T-helper 2 cell (primary cell): ENCODE measurements around the gene TNS3.
"Not testable (repeated sequence)": the region's sequence is repeated elsewhere in the genome, so short reads cannot be mapped to it uniquely, and the experiment has no call there.

Experiments
- DNase-seq, 5 experiments: peaks; one replicate each; pipeline versions ENCODE4 v3.0.0 to v3.0.0-alpha.2; 2012 to 2022

The TNS3 gene

DNA sequence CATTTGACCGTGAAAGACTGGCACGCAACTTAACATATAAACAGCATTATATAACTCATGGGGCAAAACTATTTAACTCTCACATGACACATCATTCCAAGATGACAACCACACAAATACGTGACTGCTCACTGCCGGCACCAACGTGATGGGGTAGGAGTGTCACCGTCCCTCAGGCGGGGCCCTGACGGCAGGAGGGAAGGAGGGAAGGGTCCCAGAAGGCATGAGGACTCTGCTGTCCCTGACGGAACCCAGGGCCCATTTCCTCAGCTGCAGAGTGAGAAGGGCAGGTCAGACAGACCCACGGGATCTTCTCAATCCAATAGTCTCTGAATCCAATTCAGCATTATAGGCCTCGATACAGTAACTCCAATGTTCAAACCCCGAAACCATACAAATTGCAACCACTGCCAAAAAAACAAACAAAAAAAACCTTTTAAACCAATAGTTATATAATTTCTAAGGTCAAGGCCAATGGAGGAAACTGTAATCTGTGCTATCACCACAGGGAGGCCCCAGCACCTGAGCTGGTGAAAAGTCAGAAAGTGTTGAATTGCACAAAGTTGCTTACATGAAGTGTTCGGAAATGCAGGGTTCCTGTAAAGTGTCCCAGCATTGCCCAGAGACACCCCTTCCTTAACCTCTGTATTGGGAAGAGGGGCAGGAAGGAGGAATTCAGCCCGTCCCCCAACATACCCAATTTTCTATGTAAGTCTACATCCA, 137.4 kb downstream of the TNS3 start:
- no peak for DNase-seq

DNA sequence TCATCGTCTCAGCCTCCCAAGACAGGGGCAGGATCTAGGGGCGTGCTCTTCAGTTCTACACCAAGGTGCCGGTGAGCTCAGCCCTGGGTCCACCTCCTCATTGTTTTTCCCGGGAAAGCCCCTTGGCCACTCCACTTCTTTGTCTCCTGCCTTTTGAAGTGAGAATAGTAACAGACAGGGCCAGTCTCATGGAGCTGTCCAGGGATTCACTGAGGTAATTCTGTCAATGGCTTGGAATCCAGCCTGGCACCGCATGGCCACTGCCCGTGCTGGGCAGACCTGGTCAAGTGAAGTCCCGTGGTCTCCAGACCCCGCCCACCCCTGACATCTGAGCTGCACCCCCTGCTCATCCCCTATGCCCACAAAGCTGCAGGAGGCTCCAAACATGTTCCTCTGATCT, 138.9 kb downstream of the TNS3 start:
- no peak for DNase-seq

DNA sequence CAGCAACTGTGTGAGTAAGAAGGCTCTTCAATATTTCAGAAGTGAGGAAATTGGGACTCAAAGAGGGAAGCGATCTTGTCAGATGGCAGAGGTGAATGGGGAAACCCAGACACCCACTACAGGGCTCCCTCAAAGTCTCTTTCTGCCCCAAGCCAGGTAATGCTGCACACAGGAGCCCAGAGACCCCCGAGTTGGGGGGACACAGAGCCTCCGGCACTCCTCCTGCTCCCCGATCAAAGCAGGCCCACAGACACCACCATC, 139.4 kb downstream of the TNS3 start:
- DNase-seq: no peak

DNA sequence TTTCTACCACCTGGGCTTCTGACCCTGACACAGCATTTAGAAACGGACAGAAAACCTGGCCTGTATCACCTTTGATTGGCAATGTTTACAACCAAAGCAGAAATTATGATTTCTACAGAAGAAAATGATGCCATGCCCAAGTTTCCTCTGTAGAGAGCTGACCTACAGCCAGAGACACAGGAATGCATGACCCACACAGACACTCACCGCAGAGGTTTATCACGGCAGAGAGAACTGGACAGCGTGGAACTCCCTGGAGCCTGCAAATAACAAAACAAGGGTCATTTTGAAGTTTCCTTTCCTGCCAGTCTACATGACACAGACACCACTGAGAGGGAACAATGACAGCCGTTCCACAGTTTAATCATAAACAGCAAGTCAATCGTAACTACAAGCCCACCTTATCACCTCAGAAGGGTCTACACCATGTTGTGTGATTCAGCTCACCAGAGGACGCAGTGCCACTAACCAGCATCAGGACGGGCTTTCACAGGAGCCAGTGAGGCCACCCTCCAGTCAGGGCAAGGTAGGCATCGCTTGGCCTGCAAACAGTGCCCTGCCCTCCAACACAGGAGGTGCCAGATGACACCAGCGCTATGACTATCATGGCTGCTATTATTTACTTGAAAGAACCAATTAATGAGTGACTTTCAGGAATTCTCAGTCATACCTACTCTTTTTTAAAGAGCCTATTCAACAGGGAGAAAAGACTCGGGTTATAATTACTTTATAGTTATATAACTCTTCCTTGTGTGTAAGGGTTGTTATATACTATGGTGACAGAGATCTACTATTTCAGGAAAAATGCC, 139.9 kb downstream of the TNS3 start:
- DNase-seq: no peak

DNA sequence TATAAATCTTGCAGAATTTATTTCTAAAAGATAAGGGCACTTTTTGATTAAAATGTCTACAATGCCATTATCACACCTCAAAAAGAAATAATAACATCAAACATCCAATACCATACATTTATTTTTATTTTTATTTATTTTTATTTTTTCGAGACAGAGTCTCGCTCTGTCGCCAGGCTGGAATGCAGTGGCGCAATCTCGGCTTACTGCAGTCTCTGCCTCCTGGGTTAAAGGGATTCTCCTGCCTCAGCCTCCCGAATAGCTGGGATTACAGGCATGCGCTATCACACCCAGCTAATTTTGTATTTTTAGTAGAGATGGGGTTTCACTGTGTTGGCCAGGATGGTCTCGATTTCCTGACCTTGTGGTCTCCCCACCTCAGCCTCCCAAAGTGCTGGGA, 140.9 kb downstream of the TNS3 start:
- not testable (repeated sequence) for DNase-seq

DNA sequence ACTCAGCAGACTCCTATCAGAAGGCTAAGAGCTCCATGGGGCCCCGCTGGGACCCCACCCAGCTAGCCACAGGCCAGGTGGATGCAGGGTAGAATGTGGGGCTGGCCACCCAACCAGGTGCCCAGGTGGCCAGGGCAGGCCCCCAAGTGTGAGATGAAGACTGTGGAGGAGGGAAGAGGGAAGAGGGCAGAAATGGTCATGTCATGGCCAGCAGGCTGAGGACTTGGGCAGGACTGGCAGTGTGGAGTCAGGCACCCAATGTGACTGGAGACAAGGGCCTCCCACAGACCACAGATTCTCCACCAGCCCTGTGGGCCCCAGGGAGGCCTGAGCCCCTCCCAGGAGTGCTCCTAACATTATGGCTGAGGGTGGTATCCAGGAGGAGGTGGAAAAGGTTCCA, 141.6 kb downstream of the TNS3 start:
- DNase-seq: no peak

DNA sequence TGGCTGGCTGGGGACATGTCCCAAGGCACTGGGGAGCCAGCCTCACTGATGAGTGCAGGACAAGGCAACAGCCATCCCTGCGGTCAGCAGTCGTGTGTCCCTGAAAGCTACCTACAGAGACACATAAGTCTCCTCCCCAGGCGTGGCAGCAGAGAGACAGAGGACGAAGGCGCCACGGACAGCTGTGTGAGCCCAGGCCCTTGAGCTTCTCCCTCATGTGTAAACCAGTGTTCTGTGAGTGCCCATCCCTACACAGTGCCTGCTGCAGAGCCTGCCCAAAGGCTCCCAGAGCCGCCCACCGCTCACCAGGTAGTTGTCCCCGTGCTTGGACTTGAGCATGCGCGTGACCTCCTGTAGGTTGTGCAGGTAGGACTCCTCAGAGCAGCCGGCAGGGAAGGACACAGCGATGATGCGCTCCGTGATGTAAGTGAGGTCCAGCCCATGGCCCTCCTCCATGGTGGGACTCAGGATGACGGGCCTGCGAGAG, 142.7 kb downstream of the TNS3 start:
- no peak for DNase-seq

DNA sequence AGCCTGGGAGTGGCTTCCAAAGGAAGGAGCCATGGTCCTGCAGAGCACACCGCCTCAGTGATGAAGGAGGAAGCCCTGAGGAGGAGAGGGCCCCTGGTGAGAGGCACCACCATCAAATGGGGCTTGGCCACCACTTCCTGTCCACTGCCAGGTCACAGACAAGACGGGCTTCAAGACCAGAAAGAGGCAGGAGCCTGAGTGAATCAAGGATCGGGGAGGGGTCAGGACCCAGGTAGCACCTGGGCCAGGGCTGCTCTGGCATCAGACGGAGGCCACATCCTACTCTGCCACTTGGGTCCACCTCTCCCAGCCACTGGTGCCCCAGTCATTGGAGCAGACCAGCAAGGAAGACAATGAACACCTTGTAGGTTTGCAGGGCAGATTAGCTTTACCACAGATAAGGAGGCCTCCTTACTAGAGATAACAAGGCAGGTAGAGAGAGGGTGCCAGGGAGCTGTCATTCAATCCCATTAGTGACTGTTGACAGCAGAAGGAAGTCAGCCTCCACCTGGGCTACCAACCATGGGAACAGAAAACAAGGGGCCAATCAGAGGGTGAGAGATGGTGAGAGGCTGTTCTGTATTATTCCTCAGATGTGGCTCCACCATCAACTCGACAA, 143.4 kb downstream of the TNS3 start:
- no peak for DNase-seq

DNA sequence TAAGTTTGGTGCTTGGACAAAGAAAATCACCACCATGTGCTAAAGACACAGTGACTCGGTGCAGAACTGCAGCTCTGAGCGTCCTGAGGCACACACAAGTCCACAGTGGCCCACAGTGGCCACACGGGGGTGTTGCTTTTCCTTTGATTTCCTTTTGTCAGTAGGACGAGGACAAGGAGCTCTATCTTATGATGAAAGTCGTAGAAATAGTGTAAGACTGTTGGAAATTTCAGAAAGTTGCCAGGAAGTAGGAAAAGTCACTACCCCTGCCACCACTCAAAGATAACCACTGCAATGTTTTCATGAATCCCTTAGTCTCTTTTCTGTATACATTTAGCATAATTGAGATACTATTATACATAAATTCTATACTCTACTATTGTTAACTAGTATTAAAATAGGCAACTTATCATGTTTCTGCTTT, 146.0 kb downstream of the TNS3 start:
- DNase-seq: no peak

DNA sequence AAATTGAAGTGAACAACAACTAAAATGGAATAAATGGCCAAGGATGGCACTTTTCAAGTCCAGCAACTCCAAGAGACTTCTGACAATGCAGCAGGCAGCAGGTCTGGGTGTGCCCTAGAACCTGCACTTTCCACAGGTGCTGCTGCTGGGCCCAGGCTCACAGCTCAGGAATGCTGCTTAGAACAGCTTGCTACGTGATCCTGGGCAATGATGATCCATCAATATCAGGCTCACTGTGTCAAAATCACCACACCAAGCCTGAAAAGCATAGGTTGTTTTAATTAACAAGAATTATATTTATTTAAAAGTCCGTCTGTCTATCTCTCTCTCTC, 148.4 kb downstream of the TNS3 start:
- DNase-seq: no peak

DNA sequence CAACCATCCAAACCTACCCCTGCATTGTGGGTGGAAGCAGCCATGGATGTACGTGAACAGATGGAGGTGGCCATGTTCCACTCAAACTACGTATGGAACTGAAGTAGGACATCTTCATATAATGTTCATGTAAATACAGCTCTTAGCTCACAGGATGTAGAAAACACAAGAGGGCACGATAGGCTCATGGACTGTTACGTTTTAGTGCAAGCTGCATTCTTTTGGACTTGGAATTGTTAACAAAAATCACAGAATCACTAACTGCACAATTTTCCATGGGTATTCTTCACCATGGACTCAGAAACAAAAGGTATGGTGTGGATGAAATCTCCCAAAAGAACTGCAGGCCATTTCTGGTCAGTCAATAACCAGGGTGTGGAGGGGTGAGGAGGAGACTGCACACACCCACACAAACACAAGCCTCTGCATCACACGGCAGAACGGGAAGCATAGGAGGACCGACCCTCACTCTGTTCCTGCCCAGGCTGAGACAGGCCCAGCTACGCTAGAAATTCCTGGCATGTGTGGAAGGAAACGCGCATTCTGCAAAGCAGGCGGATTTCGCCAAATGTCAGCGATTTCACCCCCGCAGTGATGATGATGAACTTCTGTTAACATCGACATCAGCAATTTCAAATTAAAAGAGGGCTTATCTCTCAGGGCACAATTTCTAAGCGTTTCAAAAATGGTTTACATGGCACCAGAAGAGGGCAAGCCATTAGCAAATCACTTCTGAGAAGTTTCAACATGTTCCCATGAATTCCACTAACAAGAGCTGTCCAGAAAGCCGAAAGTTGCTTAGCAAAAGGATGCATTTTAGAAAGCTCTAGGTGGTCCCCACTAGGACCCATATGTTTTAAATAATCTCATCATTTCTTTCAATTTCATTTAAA, 149.0 kb downstream of the TNS3 start:
- DNase-seq: no peak

DNA sequence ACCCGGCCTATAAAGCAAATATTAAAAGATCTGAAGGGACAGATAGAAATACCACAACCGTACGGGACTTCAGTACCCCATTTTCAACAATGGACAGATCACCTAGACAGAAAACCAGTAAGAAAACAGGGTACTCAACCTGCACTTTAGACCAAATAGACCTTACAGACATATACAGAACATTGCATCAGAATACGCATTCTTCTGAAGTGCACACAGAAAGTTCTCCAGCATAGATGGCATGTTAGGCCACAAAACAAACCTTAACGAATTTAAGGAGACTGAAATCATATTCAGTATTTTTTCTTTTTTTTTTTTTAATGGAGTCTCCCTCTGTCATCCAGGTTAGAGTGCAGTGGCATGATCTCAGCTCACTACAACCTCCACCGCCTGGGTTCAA, 151.5 kb downstream of the TNS3 start:
- DNase-seq: no peak

DNA sequence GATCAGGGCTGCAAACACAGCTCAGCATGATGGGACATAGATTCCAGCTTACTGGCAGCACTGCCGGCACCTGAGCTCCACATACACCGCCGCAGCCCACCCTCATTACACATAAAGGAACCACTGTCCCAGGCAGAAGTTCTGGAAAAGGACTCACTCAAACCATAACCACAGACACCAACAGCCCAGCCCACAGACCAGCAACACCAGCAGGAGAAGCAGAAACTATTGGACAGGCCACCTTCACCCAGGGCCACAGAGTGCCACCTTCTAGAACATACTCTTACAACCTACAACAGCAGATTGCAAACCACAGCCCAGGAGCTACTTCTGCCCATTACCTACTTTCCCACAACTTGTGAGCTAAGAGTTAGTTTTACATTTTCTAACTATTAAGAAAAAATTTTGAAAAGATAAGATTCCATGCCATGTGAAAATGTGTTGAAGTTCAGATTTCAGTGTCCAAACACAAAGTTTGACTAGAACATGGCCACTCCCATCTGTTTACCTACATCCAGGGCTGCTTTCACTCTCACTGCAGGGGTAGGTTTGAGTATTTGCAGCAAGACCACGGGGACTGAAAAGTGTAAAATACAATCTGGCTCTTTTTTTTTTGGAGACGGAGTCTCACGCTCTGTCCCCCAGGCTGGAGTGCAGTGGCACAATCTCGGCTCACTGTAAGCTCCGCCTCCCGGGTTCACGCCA, 153.0 kb downstream of the TNS3 start:
- DNase-seq: no peak

DNA sequence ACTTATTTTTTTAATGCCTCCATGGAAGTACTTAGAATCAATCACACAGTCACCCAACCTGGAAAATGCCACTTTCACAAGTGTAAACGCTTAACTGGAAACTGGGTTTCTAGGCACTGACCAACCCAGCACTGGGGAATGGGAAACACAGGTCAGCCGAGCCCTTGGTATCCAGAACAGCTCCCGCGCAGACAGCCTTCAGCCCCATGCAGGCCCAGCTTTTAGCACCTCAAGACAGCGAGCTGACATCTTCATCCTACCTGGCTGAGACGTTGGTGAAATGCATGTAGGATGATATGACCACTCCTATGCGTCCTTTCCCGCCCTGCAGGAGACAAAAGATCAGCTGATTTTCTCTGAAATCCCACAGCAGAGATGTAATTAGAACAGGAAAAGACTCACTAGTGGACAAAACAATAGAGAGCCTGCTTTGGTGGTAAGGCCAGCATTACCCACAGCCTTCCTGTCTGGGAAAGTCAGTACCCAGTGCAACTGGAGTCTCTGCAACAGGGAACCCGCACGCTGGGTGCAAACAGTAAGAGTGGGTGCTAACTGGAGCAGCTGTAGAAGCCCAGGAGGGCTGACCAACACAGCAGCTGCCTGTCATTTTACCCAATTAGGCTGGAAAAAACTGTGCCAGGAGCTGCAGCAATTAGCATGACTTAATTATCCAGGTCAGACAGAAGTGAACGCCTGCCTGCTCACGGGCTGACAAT, 153.7 kb downstream of the TNS3 start:
- DNase-seq: no peak

DNA sequence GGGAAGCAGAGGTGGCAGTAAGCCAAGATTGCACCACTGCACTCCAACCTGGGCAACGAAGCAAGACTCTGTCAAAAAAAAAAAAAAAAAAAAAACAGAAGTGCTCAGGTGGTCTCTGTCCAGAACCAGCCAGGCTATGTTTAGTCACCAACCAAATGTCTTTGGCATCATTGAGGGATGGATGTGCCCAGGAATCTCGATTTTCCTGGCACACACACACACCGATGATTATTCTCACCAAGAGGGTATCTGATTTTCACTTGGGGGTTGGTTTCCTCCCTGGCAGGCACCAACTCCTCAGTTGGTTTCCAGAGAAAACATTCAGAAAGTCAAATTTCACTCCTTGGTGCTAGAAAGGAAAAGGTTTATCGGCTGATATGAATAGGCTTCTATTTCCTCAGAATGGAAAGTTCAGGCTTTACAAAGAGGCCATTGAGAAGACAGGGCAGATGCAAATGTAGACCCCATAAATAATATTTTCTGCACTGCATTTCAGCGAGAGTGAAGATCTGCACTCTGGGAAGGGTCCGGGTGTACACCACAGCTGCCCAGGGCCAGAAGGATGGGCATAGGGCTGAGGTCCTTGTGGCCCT, 154.8 kb downstream of the TNS3 start:
- no peak for DNase-seq

DNA sequence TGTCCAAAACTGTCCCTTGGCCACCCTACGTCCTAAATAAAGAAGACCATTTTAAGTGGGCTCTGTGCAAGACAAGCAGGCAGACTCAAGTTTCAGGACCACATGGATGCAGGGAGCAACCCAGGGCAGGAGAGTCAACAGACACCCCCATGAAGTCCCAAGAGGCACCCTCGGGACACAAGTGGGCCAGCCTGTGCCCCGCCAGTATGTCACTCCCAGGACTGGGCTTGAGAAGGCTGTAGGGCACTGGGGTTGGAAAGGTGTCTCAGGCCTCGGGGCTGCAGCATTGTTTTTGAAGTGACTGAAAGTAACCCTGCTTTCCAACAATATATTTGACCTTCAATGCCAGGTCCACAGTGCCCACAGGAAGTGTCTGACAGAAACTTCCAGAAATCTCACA, 157.4 kb downstream of the TNS3 start:
- no peak for DNase-seq

DNA sequence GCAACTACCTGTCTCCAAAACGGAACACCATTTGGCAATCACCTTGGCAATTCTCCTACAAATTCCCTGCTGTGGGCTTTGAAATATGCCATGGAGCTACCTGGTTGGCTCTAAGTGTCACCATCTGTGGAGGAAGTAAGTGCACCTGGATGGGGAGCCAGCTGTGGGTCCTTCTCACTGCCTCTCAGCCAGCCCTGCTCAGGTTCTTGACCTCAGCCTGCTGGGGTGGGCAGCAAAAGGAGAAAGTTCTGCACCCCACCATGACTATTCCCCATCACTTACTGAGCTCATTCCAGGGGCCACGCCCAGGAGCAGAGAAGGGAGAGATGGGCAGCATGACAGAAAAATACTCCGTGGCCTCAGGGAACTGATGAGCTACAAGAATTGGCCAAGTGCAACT, 158.7 kb downstream of the TNS3 start:
- DNase-seq: no peak

DNA sequence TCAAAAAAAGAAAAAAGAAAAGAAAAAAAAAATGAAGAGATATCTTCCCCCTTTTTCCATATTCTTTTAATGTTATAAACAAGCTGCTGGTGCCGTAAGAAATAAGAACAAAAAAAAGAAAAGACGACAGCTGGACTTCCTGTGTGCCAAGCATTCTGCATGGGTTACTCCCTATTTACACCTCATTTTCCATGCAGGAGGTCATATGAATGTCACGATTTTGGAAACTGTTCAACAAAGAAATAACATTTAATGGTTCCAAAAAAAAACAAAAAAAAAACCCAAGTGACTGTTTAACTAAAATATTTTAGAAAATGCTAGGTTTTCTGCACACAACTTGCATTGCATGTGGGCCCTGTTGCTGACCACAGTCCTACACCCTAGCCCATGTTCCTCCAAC, 159.3 kb downstream of the TNS3 start:
- no peak for DNase-seq

DNA sequence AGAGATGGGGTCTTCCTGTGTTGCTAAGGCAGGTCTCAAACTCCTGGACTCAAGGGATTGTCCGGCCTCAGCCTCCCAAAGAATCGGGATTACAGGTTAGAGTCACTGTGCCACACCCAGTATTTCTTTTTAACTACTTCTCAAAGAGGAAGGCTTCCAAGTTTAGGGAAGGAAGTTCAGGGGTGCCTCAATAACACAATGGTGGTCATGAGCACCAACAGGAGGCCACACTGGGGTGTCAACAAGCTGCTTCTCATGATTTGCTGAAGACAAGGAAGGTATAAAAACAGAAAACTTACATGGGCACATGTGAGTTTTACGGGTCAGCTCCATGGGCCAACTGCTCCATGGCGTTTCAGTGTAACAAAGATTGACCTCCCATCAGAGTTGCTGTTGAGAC, 160.5 kb downstream of the TNS3 start:
- DNase-seq: no peak

DNA sequence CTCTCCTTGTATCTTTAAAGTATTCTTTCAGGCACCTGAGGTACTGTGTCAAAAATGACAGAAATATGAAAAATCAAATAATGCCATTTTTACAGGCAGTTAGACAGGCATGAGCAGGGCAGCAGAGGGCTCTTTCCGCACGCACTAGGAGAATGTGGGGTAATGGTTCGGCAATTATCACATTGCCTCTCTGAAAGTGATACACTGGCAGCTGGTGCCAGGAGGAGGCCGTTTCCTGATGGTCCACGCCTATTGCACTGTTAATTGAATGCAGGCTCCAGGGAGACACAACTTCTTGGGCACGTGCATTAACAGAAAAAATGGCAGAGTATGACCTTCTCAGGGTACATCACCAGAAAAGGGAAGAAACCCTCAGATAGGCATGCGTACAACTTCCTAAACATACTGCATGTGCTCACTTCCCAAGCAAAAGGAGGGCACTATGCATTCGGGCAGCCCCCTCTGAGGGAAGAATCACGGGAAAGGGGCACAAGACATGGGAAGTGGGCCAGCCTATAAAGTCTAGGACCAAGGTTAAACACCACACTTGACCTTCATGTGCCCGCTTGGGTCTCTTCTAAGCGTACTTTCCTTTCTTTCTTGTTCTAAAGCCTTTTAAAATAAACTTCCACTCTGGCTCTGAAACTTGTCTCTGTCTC, 161.7 kb downstream of the TNS3 start:
- DNase-seq: no peak

DNA sequence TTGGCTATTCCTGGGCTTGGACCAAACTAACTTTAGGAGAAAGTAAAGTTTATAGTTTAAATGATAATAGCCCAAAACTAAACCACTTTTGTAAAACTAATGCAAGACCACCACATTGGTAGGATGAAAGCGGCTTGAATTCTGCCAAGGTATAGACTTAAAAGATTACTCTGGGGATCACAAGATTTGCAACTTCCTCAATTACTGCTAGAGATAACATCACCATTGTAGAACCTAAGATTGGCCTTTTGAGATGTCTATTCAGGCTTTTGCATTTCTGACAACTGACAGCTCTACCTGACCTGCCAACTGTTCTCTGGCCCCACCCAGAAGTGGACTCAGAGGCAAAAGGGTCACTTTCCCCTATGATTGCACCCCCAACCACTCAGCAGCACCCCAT, 162.4 kb downstream of the TNS3 start:
- DNase-seq: no peak
